GM19328 (cell line): ENCODE measurements around the gene CACNA1H.
"Not testable (repeated sequence)": the region's sequence is repeated elsewhere in the genome, so short reads cannot be mapped to it uniquely, and the experiment has no call there.

Experiments used
- ATAC-seq: cut with Tn5 transposase; IDR thresholded peaks from one replicate; pipeline ENCODE4 v1.9.1; 2021; ENCODE audit warnings: mild to moderate bottlenecking, moderate library complexity; ENCODE audit not compliant: unreplicated experiment

The CACNA1H gene

DNA sequence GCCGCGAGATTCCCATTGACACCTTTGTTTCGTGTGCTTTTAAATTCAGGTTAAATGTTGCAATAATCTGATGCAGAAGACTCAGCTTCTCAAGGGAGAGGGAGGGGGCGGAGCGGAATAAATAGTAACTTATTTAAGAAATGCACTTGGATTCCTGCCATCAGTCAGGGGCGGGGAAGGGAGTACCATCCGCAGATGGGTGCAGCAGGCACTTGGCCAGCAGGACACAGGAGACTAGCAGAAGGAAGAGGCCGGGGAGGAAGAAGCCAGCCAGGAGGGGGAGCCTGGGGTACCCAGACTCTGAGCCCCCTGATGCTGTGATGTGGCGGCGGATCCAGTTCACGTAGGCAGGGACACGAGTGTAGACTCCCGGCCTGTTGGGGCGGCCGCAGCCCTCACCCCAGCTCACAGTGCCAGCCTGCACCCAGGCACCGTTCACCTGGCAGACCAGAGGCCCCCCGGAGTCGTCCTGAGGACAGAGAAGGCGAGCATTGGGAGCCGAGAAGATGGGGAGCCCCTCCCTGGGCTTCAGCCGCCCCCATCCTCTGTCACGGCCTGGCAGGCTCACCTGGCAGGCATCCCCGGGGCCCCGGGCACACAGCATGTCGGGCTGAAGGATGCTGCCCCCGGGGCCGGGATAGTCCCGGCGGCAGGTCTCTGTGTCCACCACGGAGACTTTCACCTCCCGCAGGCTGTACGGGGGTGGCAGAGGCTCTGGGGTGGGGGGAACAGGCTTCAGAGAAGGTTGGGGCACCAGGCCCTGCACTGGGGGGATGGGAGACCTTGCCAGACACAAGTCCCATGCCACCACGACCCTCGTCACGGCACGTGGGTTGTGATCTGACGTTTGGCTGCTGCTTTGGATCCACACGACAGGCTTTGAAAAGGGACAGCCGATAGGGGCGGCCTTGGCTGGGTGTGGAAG, 69.0 kb downstream of the CACNA1H start:
- ATAC-seq, result no peak

DNA sequence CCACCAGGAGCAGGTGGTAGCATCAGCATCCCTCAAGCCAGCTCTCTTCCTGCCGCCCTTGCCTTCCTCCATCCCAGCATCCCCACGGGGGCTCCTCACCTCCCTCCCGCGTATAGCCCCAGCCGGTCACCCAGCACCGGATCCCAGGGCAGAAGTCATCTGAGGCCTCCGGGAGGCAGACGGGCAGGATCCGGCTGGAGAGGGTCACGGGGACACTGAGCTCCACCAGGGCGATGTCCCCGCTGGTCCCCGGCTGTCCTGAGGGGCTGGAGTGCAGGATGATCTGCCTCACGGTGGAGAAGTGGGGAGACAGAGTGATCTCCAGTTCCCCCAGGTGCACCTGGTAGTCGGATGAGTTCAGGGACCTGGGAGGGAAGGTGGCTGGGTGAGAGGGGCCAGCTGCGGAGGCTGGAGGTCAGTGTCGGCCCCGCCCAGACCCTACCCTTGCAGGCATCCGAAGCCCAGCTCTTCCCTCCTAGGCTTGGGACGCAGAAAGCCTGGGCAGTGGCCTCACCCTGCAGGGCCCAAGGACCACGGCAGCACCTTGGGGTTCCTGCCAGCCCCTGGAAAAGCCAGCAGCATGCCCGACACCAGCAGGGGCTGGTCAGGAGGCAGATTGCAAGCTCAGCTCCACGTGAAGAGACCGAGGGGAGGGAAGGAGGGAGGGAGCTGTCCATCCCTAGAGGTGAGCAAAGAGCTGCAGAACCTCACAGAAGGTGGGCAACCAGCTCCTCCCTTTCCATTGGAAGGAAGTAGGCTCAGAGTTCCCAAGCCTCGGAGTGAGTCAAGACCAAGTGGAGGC, 69.8 kb downstream of the CACNA1H start:
- ATAC-seq, result no peak

DNA sequence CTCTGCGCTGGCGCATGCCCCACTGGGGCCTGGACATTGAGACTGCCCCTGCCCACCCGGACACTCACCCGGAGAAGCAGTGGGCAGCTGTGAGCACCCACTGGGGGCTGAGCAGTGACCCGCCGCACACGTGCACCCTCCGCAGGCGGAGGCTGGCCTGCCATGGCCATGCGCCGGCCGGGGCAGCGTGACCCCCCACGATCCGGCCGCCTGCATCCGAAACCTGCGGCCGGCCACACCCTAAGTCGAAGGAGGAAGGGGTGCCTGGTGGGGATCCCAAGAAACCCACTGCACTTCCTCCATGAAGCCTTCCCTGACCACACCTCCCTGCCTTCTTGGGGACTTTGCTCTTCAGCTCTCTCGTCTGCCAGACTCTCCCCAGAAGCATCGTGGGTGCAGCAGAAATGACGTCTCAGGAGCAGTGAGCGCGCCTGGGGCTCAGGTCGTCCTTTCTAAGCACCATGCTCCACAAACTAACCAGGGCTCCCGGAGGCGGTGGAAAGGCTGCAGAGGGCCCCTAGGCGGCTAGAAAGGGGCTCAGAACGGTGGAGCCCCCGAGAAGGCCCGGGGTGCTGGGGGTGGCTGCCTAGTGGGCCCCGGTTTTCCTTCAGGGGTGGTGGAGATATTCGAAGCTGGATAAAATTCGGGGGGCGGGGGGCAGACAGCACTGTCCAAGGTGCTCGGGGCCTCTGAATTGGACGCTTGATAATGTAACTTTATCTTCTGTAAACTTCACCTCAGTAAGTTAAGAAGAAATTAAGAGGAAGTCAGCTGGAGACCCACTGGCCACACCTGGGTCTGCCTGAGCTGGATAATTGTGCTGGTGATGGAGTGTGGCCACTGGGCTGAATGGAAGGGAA, 70.7 kb downstream of the CACNA1H start:
- no peak for ATAC-seq

DNA sequence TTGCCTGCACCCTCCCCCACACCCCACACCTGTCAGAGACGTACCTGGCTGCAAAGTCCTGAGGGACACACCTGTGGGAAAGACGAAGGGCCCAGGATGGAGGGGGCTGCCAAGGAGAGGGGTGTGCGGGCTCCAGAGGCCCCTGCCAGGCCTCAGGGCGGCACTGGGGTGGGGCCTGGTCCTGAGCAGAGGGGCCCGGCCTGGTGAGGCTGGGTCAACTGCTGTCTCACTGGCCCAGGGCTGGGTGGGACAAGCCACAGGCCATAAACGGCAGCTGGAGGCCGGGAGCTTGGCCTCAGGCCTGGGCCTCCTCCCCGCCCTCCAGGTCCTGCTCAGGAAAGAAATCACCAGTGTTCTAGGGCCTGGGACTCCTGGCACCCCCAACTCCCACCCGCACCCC, 71.7 kb downstream of the CACNA1H start:
- no peak for ATAC-seq

DNA sequence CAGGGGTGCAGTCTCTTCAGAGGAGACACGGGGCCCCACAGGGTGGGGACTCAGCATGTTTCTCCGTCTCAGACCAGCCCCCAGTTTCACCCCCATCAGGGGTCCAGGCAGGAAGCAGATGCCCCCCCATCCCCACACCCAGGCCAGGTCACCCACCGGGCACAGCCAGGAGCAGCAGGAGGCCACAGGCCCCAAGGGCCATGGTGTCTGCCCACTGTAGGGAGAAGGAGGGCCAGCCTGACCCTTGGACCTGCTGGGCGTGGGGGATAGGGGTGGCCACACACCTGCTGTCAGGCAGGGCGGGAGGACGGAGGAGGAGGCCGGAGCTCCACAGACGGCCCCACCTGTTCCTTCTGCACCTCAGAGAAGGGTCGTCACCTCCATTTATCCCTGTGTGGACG, 72.1 kb downstream of the CACNA1H start, which contains the start of gene TPSG1:
TSS of gene TPSG1 (minus strand) at position 218 of the 401 bp plus-strand sequence. CDS start at position 202, 16 bp downstream.
- ATAC-seq, result no peak

DNA sequence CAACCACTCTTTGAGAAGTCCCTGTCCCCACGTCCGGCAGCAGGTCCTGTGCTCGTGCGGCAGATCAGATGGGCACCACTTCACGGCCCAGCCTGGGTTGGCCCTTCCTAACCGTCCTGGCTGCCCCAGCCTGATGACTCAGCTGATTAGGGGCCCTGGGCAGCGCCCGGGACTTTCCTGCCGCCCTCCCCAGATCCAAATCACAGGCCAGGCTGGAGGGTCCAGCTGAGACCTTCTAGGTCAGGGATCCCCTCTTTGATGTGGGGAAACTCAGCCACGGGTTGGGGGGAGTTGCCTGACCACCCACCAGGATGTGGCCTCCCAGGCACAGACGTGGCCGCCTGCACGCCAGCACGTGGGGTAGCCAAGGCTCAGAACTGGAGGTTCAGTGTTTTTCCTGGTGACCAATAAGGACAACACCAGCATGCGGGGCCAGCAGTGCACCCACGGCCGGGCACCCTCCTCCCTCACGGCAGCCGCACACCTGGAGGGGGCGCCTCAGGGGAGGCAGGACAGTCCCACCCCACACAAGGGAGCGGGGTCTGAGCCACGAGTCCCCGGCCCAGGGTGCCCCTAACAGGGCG, 72.9 kb downstream of the CACNA1H start:
- not testable (repeated sequence) for ATAC-seq

DNA sequence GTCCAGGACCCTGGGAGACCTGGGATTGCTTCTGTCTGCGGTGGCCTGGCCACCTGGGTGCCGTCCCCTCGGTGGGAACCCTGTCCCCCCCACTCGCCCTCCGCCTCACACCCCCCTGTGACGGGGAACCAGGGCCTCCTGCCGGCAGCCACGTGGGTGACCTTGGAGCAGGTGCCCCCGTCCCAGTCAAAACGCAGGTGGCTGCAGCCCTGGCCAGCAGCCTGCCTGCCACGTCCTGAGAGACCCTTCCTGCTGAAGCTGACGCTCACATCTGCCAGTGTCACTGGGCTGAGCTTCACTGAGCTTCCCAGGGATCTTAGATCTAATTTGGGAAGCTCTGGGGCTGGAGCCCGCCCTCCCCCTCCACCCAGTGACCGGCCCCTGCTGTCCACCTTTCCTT, 73.8 kb downstream of the CACNA1H start:
- not testable (repeated sequence) for ATAC-seq

DNA sequence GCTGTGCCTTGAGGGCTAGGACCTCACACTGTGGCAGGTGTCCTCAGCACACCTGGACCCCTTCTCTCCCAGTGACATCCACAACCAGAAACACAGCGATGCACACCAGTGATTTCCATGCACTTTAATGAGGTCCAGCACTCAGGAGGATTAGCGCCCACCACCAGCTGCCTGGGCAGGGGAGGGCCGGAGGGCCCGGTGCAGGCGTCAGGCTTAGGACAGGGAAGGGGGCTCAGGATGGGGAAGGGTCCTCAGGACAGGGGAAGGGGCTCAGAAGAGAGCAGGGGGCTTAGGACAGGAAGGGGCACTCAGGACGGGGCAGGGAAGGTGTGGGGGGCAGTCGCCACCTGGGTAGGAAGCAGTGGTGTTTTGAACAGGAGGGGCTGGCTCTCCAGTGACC, 75.3 kb downstream of the CACNA1H start:
- not testable (repeated sequence) for ATAC-seq

DNA sequence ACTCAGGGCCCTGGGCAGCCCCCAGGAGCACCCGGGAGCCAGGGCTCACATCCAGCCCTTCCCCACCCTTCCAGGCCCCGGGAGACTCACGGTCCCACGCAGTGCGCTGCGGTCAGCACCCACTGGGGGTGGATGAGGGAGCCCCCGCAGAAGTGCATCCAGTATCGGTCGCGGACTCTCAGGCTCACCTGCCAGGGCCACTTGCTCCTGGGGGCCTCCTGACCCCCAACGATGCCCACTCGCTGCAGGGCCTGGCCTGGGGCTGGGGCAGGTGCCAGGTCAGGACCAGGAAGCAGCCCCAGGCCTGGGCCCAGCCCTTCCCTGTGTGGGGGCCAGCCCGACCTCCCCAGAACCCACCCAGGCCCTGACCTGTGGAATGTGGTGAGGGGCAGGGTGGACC, 76.6 kb downstream of the CACNA1H start:
- not testable (repeated sequence) for ATAC-seq

DNA sequence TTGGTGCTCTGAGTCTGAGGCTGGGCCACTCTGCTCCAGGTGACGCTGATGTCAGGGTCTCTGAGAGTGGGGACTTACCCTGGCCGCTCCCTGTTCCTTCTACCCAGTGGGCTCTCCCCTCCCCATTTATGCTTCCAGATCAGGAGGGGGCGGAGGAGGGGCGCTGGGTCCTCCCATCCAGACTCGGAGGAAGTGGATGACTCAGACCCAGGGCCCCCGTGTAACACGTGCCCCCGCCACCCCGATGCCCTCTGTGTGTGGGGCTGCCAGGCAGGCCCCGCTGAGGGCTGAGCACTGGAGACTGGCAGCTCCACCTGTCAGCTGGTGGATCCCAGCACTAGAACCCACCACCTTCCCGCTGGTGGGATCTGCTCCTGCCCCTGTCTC, 77.2 kb downstream of the CACNA1H start, which contains the start of gene TPSB2:
TSS of gene TPSB2 (minus strand) at position 101 of the 387 bp plus-strand sequence. CDS start 233 bp downstream, outside the sequence.
- not testable (repeated sequence) for ATAC-seq

DNA sequence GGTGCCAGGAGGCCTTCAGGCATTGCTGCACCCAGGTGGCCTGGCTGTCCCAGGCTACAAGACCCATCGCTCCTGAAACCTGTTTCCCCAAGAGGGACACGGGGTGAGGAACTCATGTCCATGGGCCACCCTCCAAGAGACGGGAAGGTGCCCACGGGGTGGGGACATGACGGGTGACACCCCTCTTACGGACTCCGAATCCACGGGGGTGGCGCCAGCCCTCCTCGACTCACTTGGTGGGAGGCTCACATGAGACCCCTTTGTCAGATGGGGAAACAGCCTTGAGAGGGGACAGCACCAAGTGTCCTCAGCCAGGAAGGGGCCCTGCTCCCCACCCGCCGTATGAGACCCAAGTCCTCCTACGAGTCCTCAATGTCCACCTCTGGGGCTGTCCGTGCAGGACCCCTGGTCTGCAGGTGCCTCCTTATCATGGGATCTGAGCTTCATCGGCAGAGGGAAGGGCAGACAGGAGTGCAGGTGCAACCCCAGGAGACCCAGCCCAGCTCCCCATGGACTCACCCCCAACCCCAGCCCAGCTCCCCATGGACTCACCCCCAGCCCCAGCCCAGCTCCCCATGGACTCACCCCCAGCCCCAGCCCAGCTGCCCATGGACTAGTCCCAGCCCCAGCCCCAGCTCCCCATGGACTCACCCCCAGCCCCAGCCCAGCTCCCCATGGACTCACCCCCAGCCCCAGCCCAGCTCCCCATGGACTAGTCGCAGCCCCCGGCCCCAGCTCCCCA, 77.7 kb downstream of the CACNA1H start:
- not testable (repeated sequence) for ATAC-seq

DNA sequence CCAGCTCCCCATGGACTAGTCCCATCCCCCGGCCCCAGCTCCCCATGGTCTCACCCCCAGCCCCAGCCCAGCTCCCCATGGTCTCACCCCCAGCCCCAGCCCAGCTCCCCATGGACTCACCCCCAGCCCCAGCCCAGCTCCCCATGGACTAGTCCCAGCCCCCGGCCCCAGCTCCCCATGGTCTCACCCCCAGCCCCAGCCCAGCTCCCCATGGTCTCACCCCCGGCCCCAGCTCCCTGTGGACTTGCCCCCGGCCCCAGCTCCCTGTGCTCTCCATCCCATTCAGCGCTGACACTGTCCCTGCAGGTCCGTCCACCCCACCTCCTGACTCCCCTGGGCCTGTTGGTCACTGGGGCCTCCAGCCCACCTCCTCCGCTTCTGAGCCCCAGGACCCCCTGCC, 78.4 kb downstream of the CACNA1H start:
- ATAC-seq, result not testable (repeated sequence)

DNA sequence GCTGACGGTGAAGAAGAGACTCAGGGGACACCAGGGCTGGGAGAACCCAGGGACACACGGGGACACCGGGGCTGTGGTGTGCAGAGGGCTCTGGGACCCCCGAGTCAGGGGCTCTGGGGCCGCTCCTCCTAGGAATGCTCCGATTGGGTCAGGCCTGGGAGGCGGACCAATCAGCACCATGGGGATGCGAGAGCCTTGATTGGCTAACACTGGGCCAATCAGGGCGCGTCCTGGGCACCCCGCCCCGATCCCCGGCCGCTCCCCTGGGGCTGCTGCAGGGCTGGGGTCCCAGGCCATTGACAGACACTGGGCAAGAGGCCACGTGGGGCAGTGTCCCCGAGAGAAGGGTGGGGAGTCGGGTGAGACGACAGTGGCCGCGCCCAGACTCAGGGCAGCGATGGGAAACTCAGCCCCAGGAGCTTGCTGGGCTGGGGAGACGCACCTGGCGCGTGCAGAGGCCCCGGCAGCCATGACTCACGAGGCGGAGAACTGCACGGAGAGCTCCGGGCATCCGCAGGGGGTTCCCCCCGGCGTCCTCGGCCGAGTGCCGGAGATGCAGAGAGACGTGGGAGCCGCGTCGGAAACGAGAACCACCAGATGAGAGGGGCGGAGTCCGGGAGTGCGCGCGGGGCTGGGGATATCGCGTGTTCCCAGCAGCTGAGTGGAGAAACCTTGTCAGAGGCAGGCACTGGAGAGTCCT, 79.3 kb downstream of the CACNA1H start:
- ATAC-seq, result not testable (repeated sequence)

DNA sequence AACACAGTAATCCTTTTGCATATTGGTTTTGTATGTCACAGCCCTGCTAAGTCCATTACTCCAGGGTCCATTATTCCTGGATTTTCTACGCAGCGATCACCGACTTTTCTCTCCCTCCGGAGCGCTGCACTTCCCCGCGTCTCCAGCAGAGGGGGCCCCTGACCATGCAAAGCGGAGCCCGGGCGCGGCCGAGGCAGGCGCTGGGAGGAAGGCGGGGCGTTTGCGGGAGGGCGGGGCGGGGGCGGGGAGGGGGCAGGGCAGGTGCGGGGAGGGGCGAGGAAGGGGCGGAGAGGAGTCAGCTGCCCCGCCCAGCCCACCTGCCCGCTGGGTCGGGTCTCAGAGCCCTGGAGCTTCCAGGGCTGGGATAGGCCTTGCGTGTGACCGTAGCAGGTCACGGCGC, 83.8 kb downstream of the CACNA1H start:
- not testable (repeated sequence) for ATAC-seq

DNA sequence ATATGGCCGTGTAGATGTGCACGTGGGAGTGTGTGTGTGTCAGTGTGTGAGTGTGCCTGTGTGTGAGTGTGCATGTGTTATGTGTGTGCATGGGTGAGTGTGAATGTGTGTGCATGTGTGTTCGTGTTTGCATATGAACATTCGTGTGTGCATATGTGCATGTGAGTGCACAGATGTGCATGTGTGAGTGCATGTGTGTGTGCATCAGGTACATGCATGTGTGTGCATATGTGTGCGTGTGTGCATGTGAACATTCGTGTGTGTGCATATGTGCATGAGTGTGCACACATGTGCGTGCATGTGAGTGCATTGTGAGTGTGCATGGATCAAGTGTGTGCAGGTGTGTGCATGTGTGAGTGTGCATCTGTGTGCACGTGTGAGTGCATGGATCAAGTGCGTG, 85.1 kb downstream of the CACNA1H start:
- ATAC-seq, result no peak

DNA sequence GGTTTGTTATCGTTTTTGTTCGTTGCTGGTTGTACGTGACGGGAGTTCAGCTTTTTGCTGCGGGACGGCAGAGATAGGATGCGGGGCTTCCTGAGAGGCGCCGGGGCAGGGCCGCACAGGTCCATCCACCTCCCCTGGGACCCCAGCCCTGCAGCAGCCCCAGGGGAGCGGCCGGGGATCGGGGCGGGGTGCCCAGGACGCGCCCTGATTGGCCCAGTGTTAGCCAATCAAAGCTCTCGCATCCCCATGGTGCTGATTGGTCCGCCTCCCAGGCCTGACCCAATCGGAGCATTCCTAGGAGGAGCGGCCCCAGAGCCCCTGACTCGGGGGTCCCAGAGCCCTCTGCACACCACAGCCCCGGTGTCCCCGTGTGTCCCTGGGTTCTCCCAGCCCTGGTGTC, 86.0 kb downstream of the CACNA1H start:
- ATAC-seq, result not testable (repeated sequence)

DNA sequence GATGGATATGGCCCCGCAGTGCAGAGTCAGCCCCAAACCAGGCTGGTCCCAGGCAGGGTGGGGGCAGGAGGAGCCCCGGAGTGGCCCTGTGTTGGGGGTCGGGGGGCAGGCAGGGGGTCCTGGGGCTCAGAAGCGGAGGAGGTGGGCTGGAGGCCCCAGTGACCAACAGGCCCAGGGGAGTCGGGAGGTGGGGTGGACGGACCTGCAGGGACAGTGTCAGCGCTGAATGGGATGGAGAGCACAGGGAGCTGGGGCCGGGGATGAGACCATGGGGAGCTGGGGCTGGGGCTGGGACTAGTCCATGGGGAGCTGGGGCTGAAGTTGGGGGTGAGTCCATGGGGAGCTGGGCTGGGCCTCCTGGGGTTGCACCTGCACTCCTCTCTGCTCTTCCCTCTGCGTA, 86.7 kb downstream of the CACNA1H start:
- ATAC-seq, result not testable (repeated sequence)

DNA sequence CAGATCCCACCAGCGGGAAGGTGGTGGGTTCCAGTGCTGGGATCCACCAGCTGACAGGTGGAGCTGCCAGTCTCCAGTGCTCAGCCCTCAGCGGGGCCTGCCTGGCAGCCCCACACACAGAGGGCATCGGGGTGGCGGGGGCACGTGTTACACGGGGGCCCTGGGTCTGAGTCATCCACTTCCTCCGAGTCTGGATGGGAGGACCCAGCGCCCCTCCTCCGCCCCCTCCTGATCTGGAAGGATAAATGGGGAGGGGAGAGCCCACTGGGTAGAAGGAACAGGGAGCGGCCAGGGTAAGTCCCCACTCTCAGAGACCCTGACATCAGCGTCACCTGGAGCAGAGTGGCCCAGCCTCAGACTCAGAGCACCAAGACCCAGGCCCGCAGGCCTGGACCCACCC, 87.5 kb downstream of the CACNA1H start, which contains the start of gene TPSAB1:
TSS of gene TPSAB1 (plus strand) at position 270 of the 400 bp plus-strand sequence. CDS start 234 bp downstream, outside the sequence.
- ATAC-seq, result not testable (repeated sequence)

DNA sequence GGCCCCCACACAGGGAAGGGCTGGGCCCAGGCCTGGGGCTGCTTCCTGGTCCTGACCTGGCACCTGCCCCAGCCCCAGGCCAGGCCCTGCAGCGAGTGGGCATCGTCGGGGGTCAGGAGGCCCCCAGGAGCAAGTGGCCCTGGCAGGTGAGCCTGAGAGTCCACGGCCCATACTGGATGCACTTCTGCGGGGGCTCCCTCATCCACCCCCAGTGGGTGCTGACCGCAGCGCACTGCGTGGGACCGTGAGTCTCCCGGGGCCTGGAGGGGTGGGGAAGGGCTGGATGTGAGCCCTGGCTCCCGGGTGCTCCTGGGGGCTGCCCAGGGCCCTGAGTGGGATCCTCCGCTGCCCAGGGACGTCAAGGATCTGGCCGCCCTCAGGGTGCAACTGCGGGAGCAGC, 88.2 kb downstream of the CACNA1H start:
- not testable (repeated sequence) for ATAC-seq
